Measurements from ENCODE around the gene UCK1.
"Not testable (repeated sequence)": the region's sequence is repeated elsewhere in the genome, so short reads cannot be mapped to it uniquely, and the experiment has no call there.

Gene UCK1

DNA sequence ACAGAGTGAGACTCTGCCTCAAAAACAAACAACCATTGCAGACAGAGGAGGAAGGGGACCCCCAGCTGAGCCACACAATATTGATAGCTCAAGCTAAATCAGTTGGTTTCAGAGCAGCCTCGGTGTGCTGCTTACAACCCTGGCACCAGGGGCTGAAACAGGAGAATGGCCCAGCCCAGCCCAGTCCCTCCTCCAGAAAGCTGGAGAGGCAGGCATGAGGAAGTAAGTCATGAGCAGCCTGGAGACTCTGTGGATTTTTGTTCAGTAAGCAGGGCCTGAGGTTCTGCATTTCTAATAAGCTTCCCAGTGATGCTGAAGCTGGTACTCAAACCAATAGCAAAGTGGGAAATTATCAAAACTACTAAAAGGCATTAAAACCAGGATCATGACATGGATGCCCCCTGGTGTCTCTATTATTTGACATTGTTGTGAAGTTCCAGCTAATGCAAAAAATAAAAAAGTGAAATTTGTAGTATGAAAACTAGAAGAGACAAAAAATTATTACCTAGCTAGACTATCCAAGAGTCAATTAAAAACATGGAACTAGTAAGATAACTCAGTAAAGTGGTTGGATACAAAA is 28.4 kb upstream of the UCK1 start:
- TF ChIP-seq, protein P1, sequence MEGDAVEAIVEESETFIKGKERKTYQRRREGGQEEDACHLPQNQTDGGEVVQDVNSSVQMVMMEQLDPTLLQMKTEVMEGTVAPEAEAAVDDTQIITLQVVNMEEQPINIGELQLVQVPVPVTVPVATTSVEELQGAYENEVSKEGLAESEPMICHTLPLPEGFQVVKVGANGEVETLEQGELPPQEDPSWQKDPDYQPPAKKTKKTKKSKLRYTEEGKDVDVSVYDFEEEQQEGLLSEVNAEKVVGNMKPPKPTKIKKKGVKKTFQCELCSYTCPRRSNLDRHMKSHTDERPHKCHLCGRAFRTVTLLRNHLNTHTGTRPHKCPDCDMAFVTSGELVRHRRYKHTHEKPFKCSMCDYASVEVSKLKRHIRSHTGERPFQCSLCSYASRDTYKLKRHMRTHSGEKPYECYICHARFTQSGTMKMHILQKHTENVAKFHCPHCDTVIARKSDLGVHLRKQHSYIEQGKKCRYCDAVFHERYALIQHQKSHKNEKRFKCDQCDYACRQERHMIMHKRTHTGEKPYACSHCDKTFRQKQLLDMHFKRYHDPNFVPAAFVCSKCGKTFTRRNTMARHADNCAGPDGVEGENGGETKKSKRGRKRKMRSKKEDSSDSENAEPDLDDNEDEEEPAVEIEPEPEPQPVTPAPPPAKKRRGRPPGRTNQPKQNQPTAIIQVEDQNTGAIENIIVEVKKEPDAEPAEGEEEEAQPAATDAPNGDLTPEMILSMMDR (IDR thresholded peaks at IDR 0.05; ENCODE audit: insufficient read depth, missing control alignments) = no peak
- DNase-seq (ENCODE audit: insufficient read length, low spot score) (no peak), FAIRE-seq (no peak)

DNA sequence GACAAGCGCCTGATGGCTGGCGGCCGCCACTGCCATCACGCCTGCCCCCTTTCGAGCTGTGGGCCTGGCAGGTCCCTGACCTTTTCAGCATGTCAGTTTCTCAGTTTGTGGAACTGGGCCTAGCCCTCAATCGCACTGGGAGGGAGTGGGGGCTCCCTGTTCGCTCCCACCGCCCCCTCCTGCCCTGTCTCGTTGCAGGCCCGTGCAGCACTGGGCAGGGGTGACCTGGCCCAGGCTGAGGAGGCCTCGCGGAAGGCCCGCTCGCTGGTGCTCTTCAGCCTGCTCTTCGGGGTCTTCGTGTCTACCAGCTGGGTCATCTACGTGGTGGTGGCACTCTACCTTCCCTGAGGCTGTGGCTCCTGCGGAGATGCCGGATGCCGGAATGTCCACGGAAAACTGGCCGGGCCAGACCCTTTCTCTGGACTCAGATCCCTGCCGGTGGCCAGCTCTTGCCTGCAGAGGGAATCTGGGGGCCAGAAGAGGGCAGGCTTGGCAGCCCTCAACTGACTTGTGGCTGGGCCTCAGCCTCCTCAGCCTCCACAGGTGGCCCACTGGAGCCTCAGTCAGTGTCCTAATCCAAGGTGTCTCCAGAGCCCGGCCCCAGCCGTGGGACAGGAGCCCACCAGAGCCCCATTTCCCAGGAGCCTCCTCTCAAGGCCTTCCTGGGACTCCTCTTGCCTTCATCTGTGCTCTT is 26.9 kb upstream of the UCK1 start:
- TF ChIP-seq, protein P1 (IDR thresholded peaks at IDR 0.05; ENCODE audit: insufficient read depth, missing control alignments) = no peak
- no peak for DNase-seq (ENCODE audit: insufficient read length, low spot score)
- no peak for FAIRE-seq

DNA sequence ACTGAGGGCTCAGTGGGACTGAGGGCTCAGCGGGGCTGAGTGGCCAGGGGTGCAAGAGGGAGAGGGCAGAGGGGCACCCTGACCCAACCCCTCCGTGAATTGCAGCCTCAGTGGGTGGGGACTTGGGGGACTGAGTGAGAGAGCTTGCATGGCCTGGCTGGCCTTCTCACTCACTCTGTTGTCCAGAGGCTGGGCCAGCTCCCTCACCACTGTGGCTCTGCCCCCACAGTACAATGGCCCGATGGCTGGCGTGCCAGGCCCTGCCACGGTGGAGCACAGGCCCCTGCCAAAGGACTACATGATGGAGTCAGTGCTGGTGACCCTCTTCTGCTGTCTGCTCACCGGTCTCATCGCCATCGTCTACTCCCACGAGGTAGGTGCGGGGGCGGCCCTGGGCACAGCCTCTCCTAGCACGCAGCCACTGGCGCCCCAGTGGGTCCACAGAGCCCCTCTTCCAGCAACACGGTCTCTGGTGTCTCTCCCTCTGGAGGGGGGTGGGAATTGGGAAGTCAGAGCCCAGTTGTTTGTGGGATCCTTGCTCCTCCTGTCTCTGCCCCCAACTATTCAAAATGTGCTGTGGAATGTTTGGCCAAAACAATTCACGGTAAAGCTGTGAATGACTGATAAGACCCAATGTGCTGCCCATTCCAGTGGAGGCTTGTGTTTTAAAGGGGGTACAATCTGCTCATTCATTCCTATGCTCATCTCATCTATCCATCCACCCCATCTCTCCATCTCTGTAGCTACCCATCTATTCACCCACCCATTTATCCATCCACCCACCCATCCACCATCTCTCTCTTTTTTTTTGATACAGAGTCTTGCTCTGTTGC is 25.0 kb upstream of the UCK1 start:
- TF ChIP-seq, protein P1 (IDR thresholded peaks at IDR 0.05; ENCODE audit: insufficient read depth, missing control alignments) = no peak
- DNase-seq (ENCODE audit: insufficient read length, low spot score) (no peak), FAIRE-seq (no peak)

DNA sequence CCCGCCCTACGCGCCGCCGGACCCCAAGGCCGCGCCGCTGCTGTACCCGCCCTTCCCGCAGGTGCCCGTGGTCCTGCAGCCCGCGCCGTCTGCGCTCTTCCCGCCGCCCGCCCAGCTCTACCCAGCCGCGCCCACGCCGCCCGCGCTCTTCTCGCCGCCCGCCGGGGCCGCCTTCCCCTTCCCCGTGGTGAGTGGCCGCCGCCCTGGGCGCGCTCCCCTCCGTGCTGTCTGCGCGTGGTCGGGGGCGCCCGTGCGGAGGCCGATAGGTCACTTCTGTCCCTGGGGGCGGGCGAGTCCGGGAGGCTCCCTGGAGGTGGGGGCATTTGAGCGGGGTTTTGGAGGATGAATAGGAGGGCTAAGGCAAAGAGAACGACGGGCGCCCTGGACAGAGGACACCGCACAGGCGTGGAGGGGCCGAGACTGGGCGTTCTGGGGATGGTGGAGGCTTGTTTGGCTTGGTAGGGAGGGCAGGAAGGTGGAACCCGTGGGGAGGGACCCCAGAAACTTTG is 23.8 kb upstream of the UCK1 start:
- DNase-seq (ENCODE audit: insufficient read length, low spot score) (no peak), FAIRE-seq (no peak)
- TF ChIP-seq, protein P1 (IDR thresholded peaks at IDR 0.05; ENCODE audit: insufficient read depth, missing control alignments) = no peak

DNA sequence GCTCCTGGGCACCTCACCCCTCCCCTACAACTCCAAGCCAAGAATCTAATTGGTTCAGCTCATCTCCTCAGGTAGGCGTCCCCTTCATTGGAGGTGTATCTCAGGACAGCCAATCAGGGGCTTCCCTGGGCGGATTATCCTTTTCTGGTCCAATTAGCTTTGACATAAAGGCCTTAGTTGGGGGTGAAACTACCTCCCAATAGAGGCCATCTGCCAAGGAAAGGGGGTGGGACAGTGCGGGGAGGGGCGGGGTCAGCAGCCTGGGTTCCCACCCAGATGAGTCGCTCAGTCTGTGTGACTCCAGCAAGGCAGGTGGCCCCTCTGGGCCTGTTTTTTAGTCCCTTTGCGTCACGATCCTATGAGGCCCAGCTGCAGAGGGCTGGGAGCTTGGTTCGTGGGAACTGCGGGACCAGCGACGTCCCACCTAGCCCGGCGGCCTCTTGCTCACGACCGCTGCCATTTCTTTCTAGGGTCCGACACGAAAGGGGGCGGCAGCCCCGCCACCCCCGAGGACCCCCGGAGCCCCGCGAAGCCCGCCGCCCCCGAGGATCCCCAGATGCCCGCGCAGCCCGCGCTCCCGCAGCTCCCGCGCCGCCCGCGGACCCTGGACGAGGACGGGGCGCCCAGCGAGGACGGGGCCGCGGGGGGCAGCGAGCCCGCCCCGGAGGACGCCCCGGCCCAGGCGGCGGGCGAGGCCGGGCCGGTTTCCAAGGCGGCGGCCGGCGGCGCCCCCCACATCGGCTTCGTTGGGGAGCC is 23.2 kb upstream of the UCK1 start:
- no peak for DNase-seq (ENCODE audit: insufficient read length, low spot score)
- FAIRE-seq = no peak
- TF ChIP-seq, protein P1 (IDR thresholded peaks at IDR 0.05; ENCODE audit: insufficient read depth, missing control alignments) = no peak

DNA sequence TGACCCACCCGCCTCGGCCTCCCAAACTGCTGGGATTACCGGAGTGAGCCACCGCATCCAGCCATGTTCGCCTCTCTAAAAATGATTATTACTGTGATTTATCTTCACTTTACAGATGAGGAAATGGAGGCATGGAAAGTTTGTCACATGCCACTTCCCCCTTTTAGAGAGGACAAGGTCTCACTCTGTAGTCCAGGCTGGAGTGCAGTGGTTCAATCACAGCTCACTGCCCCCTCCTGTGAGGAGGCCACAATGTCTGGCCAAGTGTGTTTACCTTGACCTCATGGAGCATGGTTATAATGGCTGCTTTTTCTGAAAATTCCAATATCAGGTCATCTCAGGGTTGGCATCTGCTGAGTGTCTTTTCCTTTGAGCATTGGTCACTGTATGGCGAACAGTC is 21.0 kb upstream of the UCK1 start:
- TF ChIP-seq, protein P1 (IDR thresholded peaks at IDR 0.05; ENCODE audit: insufficient read depth, missing control alignments) = no peak
- DNase-seq (ENCODE audit: insufficient read length, low spot score) (no peak), FAIRE-seq (no peak)

DNA sequence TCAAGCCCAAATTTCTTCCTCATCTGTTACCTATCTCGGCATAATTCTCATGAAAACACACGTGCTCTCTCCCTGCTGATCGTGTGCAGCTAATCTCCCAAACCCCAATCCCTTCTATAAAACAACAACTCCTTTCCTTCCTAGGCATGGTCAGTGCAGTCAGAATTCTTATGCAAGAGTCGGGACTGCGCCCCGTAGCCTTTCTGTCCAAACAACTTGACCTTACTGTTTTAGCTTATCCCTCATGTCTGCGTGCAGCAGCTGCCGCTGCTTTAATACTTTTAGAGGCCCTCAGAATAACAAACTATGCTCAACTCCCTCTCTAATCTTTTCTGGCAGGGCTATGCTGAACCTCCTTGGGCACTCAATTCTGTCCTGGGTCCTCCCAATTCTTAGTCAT is 19.4 kb upstream of the UCK1 start:
- not testable (repeated sequence) for FAIRE-seq; DNase-seq (ENCODE audit: insufficient read length, low spot score)

DNA sequence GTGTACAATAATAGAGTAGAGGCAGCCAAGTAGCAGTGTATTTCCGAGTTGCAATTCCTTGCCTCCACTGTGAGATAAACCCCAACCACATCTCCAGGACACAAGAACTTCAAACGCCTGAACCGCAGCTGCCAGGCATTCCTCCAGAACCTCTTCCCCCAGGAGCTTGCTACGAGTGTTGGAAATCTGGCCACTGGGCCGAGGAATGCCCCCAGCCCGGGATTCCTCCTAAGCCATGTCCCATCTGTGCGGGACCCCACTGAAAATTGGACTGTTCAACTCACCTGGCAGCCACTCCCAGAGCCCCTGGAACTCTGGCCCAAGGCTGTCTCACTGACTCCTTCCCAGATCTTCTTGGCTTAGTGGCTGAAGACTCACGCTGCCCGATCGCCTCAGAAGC is 18.1 kb upstream of the UCK1 start:
- DNase-seq (ENCODE audit: insufficient read length, low spot score); FAIRE-seq: not testable (repeated sequence)
